HUES48 (cell line): ENCODE measurements around the gene PRXL2A.
A peak's percentile ranks its signal among the peaks of the same experiment; 100 is the strongest.

Source experiments
- H3K27ac ChIP-seq: one replicate; pipeline ENCODE4 v1.7.0; 2013; ENCODE audit warnings: low read depth, low read length, inconsistent platforms
- H3K27me3 ChIP-seq: 2 replicates; pipeline ENCODE4 v1.6.1; 2013; ENCODE audit warnings: mild to moderate bottlenecking, low read length; ENCODE audit not compliant: control insufficient read depth, insufficient read depth
- H3K36me3 ChIP-seq: 2 replicates; pipeline ENCODE4 v1.6.1; 2013; ENCODE audit warnings: low read length; ENCODE audit not compliant: control insufficient read depth, insufficient read depth
- H3K4me1 ChIP-seq: 2 replicates; pipeline ENCODE4 v1.6.1; 2013; ENCODE audit warnings: mild to moderate bottlenecking, low read length; ENCODE audit not compliant: control insufficient read depth, insufficient read depth
- H3K4me3 ChIP-seq: 2 replicates; pipeline ENCODE4 v1.5.1; 2013; ENCODE audit warnings: mild to moderate bottlenecking, low read depth, low read length
- H3K9ac ChIP-seq: 2 replicates; pipeline ENCODE4 v1.6.1; 2013; ENCODE audit warnings: mild to moderate bottlenecking, low read depth, low read length, moderate library complexity
- H3K9me3 ChIP-seq: 2 replicates; pipeline ENCODE4 v1.6.1; 2013; ENCODE audit warnings: low read length; ENCODE audit not compliant: control insufficient read depth, insufficient read depth

PRXL2A gene

DNA sequence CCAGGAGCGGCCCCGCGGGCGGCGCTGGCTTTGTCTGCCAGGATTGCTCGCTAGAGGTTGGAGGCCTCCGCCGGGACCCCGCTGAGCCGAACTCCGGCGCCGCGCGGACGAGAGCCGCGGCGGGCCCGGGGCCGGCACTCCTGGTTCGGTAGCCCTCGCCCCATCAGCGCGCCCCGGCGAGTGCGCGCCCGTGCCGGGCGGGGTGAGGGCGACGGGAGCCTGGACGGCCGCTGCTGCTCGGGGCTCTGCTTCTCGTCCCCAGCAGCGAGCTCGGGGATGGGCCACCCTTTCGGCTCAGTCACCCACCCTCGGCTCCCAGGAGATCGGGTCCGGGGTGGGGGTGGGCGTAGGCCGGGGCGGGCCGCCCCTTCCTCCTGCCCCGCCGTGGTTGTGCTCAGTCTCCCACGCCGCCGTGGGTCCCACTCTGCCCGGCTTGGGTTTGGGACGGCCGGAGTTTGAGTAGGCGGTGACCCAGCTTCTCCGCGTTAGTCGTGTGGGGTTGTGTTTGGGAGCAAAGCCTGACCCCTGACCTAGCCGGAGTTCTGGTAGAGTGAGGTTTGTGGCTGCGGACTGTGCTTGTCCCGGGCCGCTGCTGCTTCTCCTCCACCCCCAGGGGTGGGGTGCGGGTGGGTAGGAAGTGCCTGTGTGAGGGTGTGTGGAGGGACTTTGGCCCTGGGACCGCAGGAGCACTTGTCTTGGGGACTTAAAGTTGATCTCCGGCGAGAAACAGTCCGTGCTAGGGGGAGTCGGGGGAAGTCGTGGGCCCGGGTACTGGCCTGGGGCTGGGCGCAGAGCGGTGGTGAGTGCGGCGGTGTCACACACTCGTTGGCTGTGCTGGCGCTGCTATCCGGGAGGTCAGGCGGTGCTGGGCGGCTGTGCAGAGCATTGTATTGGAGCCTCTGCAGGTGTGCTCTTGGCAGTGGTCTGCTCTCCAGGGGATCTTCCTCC lies 46.4 kb downstream of the PRXL2A start:
- Histone ChIP-seq H3K9ac (peak overlapping the region; percentile 83), H3K27ac (peak overlapping the region; percentile 88), H3K4me3 (peak overlapping the region; percentile 82), H3K27me3 (peaks cover 5% of the 10 kb centered on the region; the same call in 1 of the 2 replicates), H3K36me3 (no peaks in the 10 kb centered on the region), H3K9me3 (no peaks in the 10 kb centered on the region), H3K4me1 (peaks cover 33% of the 10 kb centered on the region)

DNA sequence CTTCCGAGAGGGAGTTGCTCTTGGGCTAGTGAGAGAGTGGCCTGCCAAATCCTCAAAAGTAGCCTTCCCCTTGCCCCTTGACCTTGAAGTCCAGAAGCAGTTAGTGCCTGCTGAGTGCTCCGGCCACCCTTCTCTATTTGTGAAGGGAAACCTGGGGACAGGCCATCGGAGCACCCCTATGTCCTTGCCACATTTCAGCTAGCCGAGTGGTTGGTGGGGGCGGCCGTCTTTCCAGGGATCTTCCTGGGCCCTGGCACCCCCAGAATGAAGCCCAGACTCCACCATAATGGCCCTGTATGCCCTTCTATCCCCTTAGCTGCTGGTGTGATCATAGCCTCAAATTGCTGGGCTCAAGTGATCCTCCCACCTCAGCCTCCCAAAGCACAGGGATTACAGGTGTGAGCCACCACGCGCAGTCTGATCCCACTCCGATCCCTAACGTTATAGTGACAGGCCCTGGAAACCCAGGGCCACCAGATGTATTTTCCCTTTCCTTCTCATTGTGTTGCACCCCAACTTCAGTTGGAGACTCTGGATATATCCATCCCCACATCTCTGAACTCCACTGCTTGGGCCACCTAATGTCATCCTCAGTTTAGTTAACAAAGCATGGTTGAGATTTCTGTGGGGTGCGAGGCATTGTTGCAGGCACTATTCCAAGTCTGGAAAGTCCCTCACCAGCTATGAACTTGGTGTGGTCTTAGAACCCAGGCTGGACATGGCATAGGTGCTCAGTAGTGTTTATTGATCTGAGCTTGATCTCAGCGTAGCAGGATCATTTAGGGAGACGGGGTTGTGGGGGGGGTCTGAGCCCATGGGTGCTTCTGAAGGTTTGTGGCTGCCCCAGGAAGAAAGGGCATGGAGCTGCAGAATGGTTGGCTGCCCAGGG lies 47.4 kb downstream of the PRXL2A start:
- Histone ChIP-seq H3K36me3 (no peaks in the 10 kb centered on the region), H3K9me3 (no peaks in the 10 kb centered on the region), H3K4me1 (peaks cover 42% of the 10 kb centered on the region), H3K27ac (no peak overlapping the region), H3K27me3 (peaks cover 5% of the 10 kb centered on the region; the same call in 1 of the 2 replicates), H3K4me3 (peak overlapping the region; percentile 82), H3K9ac (no peak overlapping the region)

GRCh38 chr10:80457554-80458262 lies 49.4 kb downstream of the PRXL2A start:
- H3K4me3 ChIP-seq, result no peak overlapping the region
- no peak overlapping the region for H3K27ac ChIP-seq
- no peaks in the 10 kb centered on the region for H3K9me3 ChIP-seq
- no peaks in the 10 kb centered on the region; the same call in 1 of the 2 replicates for H3K27me3 ChIP-seq
- H3K9ac ChIP-seq, result no peak overlapping the region
- H3K36me3 ChIP-seq, result no peaks in the 10 kb centered on the region
- H3K4me1 ChIP-seq, result peaks cover 57% of the 10 kb centered on the region

DNA sequence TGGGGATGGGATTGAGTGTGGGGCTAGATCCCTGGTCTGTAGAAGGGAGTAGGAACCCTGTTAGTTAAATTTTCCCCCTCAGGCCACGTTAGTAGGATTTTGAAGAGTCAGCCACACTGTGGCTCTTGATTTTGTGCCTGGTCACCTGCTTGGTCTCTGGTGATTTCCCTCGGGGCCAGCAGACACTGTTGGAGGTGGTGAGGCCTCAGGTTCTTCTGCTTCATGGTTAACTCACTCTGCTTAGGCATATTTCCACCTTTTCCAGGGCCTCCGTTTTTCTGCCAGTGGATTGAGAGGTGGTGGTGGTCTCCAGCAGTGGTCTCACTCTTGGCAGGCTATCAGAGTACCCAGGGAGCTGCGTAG lies 49.9 kb downstream of the PRXL2A start:
- Histone ChIP-seq H3K27me3 (no peaks in the 10 kb centered on the region; the same call in 1 of the 2 replicates), H3K27ac (no peak overlapping the region), H3K36me3 (no peaks in the 10 kb centered on the region), H3K9me3 (no peaks in the 10 kb centered on the region), H3K9ac (no peak overlapping the region), H3K4me1 (peaks cover 59% of the 10 kb centered on the region), H3K4me3 (no peak overlapping the region)

GRCh38 chr10:80458638-80459037 lies 50.3 kb downstream of the PRXL2A start:
- no peak overlapping the region for H3K9ac ChIP-seq
- H3K4me1 ChIP-seq, result peaks cover 60% of the 10 kb centered on the region
- H3K27ac ChIP-seq, result no peak overlapping the region
- no peak overlapping the region for H3K4me3 ChIP-seq
- H3K27me3 ChIP-seq, result no peaks in the 10 kb centered on the region; the same call in 1 of the 2 replicates
- no peaks in the 10 kb centered on the region for H3K36me3 ChIP-seq
- H3K9me3 ChIP-seq, result no peaks in the 10 kb centered on the region

DNA sequence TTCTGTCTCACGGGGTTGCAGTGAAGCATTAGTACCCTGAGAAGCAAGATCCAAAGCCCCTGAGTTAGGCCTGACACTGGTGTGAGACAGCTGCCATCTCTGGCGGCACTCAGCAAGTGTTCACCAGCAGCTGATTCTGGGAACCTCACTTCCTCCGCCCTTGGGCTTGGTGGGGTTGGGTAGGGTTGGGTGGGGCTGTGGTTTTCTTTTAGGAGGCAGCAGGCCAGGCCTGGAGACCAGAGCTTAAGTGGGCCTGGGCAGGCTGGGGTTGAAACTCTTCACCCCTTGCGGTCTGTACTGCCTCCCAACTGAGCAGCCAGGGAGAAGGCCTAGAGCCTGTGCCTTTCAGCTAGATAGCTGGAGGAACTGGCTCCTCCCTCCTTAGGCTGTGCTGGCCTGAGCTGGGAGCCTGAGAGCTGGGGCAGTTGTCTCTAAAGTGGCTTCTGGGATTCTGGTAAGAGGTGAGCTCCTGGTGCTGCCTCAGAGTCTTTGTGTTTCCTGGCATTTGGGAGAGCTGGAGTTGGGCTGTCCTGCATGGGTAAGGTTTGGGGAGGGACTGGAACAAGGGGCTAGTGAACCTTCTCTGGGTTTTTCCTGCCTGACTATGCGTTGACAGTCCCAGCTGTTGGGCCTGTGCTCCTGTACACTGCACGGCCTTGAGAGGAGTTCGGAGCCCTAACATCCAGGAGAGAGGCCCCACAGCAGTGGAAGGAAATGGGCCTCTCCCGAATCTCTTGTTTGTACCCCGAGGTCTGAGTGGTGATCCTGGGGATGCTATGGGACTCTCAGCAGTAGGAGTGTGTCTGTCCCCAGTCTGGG lies 50.9 kb downstream of the PRXL2A start:
- Histone ChIP-seq H3K4me1 (peaks cover 66% of the 10 kb centered on the region), H3K27me3 (no peaks in the 10 kb centered on the region; the same call in 1 of the 2 replicates), H3K36me3 (no peaks in the 10 kb centered on the region), H3K9ac (no peak overlapping the region), H3K4me3 (no peak overlapping the region), H3K9me3 (no peaks in the 10 kb centered on the region), H3K27ac (no peak overlapping the region)

DNA sequence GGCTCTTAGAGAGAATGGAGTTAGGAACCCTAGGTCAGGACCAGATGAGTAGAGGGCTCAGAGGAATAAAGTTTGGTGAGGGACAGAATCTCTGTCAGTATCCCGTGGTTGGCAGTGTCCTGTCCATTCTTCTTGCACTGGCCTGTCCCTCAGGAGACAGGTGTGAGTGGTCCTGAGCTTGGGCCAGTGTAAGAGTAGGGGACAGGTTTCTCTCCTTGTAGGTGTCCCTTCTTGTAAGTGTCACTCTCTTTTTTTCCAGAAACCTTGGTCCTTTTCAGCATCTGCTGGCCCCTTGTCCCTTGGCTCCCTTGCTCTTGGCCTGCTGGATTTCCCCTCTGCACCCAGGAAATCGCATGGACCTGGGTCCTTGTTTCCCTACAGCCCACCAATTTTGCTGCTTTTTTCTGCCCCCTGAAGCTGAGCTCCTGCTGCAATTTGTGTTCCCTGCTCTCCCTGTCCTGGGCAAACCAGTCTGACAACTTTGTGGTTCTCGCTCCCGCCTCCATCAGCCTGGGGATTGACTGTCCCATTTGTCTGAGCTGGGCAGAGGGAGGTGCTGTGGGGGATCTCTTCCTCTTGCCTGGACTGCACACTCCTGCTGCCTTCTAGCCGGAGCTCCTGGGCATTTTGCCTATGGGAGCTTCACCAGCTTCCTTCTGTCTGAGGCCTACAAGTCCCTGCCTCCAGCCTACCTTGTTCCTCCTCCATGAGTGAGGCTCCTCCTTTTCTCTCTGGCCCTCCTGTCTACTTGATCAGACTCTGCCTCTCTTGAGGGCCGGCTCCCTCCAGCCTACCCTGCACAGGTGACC lies 52.3 kb downstream of the PRXL2A start:
- Histone ChIP-seq H3K27ac (peak overlapping the region; percentile 37), H3K36me3 (no peaks in the 10 kb centered on the region), H3K9me3 (no peaks in the 10 kb centered on the region), H3K9ac (no peak overlapping the region), H3K4me3 (peak overlapping the region; percentile 29; the same call in 1 of the 2 replicates), H3K27me3 (no peaks in the 10 kb centered on the region; the same call in 1 of the 2 replicates), H3K4me1 (peaks cover 74% of the 10 kb centered on the region)

DNA sequence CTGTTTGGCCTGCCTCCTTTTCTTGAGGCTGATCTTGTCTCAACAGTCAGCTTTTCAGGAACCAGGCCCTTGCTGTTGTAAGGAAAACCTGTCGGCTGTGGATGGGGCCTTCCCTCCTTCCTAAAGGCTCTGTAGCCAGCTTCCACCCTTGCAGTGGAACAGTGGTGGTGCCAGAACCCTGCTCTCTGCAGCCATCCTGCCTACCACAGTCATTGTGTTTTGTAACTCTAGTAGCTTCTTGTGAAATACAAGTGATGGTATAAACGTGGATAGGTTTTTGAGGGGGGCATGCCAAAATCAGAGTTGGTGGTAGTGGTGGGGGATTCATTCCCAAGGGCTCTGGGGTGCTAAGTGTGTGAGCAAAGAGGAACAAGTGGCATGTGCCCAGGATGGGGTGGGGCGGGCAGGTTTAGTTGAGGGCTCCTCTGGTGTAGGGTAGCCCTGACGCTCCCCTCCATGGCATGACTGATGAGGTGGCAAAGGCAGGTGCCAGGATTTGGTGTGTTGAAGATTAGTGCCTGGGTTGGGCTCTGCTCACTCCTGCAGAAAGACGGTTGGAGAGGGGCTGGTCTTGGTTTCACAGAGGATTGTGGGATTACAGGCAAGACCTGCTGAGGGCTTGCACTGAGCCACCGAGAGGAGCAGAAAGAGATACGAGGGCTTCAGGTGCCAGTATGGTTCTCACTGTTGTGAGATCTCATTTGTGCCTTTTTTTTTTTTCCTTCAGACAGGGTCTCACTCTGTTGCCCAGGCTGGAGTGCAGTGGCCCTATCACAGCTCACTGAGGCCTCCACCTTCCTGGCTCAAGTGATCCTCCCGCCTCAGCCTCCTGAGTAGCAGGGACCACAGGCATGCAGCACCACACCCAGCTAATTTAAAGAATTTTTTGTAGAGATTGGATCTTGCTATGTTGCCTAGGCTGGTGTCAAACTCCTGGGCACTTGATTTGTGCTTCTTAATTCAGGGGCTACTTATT lies 53.1 kb downstream of the PRXL2A start:
- Histone ChIP-seq H3K9me3 (no peaks in the 10 kb centered on the region), H3K4me3 (no peak overlapping the region), H3K36me3 (no peaks in the 10 kb centered on the region), H3K4me1 (peaks cover 78% of the 10 kb centered on the region), H3K27ac (peak overlapping the region; percentile 37), H3K27me3 (no peaks in the 10 kb centered on the region), H3K9ac (no peak overlapping the region)
